HEK293 (cell line): ENCODE data around the gene EIF3M.

Experiments
- MZF1 ChIP-seq: fragments of 450-650 bp; formaldehyde crosslinking; IDR thresholded peaks from 2 replicates; pipeline ENCODE4 v1.5.1; 2017; ENCODE audit warnings: missing biosample characterization, missing genetic modification characterization, borderline replicate concordance
- SETDB1 ChIP-seq: IDR thresholded peaks from one replicate; pipeline ENCODE4 v1.6.1; 2017; ENCODE audit warnings: mild to moderate bottlenecking, low read length, moderate library complexity, mixed read lengths; ENCODE audit not compliant: insufficient read length
- ZBTB48 ChIP-seq: fragments of 450-650 bp; formaldehyde crosslinking; IDR thresholded peaks from 2 replicates; pipeline ENCODE4 v1.5.1; 2016; ENCODE audit warnings: missing biosample characterization, missing genetic modification characterization
- ZFP41 ChIP-seq: fragments of 450-650 bp; formaldehyde crosslinking; IDR thresholded peaks from 2 replicates; pipeline ENCODE4 v1.5.1; 2016; ENCODE audit warnings: missing biosample characterization, missing genetic modification characterization, borderline replicate concordance
- ZFP69B ChIP-seq: fragments of 450-650 bp; formaldehyde crosslinking; IDR thresholded peaks from 2 replicates; pipeline ENCODE4 v1.5.1; 2016; ENCODE audit warnings: missing biosample characterization, missing genetic modification characterization
- ZNF10 ChIP-seq: fragments of 450-650 bp; formaldehyde crosslinking; IDR thresholded peaks from 2 replicates; pipeline ENCODE4 v1.5.1; 2017; ENCODE audit warnings: missing biosample characterization, missing genetic modification characterization
- ZNF138 ChIP-seq: fragments of 450-650 bp; formaldehyde crosslinking; IDR thresholded peaks from 2 replicates; pipeline ENCODE4 v1.5.1; 2016; ENCODE audit warnings: missing biosample characterization, missing genetic modification characterization, borderline replicate concordance
- ZNF24 ChIP-seq: fragments of 450-650 bp; formaldehyde crosslinking; IDR thresholded peaks from 2 replicates; pipeline ENCODE4 v1.5.1; 2016; ENCODE audit warnings: missing biosample characterization, missing genetic modification characterization
- ZNF335 ChIP-seq: fragments of 450-650 bp; formaldehyde crosslinking; conservative IDR thresholded peaks from 2 replicates; pipeline ENCODE4 v1.5.1; 2016; ENCODE audit warnings: missing biosample characterization, missing genetic modification characterization
- ZNF530 ChIP-seq: fragments of 450-650 bp; formaldehyde crosslinking; IDR thresholded peaks from 2 replicates; pipeline ENCODE4 v1.5.1; 2016; ENCODE audit warnings: low read depth, missing biosample characterization, missing genetic modification characterization
- TF ChIP-seq, protein P1 (sequence below): fragments of 450-650 bp; formaldehyde crosslinking; IDR thresholded peaks from 2 replicates; pipeline ENCODE4 v1.5.1; 2016; ENCODE audit warnings: missing biosample characterization, missing genetic modification characterization
- TF ChIP-seq, protein P2 (sequence below): fragments of 450-650 bp; formaldehyde crosslinking; IDR thresholded peaks from 2 replicates; pipeline ENCODE4 v1.5.1; 2016; ENCODE audit warnings: missing biosample characterization, missing genetic modification characterization
- TF ChIP-seq, protein P3 (sequence below): fragments of 450-650 bp; formaldehyde crosslinking; optimal IDR thresholded peaks from 2 replicates; pipeline ENCODE3; 2016; ENCODE audit warnings: missing biosample characterization, mild to moderate bottlenecking, missing genetic modification characterization
- TF ChIP-seq, protein P4 (sequence below): sonication (generic); formaldehyde crosslinking; IDR thresholded peaks from 2 replicates; pipeline ENCODE4 v1.8.1; 2022; ENCODE audit warnings: mild to moderate bottlenecking, moderate library complexity, missing genetic modification reagents

DNA sequence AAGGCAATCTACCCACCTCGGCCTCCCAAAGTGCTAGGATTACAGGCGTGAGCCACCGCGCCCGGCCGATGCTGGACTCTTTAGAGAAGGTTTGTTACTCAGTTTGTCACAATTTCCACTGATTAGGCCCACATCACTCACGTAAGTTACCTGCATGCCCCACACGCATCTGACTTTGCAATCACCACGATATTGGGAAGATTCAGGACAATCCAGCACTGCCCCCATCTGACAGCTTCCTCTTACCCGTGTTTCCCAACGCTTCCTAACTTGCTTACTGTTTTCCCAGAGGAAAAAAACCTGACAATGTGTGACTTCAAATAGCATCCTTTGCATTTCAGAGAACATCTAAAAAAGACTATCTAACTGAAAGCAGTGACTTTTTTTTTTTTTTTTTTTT, 21.8 kb upstream of the EIF3M start:
- TF ChIP-seq ZNF138 (no peak), ZNF10 (tag by site-specific recombination) (no peak), ZFP69B (no peak), ZFP41 (tag by site-specific recombination) (no peak), ZNF530 (tag by site-specific recombination) (no peak), ZBTB48 (no peak), ZNF24 (tag by site-specific recombination) (no peak), ZNF335 (tag by site-specific recombination) (no peak), MZF1 (no peak), SETDB1 (no peak)
- TF ChIP-seq, protein P1, sequence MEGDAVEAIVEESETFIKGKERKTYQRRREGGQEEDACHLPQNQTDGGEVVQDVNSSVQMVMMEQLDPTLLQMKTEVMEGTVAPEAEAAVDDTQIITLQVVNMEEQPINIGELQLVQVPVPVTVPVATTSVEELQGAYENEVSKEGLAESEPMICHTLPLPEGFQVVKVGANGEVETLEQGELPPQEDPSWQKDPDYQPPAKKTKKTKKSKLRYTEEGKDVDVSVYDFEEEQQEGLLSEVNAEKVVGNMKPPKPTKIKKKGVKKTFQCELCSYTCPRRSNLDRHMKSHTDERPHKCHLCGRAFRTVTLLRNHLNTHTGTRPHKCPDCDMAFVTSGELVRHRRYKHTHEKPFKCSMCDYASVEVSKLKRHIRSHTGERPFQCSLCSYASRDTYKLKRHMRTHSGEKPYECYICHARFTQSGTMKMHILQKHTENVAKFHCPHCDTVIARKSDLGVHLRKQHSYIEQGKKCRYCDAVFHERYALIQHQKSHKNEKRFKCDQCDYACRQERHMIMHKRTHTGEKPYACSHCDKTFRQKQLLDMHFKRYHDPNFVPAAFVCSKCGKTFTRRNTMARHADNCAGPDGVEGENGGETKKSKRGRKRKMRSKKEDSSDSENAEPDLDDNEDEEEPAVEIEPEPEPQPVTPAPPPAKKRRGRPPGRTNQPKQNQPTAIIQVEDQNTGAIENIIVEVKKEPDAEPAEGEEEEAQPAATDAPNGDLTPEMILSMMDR (tag by site-specific recombination): no peak
- TF ChIP-seq, protein P2, sequence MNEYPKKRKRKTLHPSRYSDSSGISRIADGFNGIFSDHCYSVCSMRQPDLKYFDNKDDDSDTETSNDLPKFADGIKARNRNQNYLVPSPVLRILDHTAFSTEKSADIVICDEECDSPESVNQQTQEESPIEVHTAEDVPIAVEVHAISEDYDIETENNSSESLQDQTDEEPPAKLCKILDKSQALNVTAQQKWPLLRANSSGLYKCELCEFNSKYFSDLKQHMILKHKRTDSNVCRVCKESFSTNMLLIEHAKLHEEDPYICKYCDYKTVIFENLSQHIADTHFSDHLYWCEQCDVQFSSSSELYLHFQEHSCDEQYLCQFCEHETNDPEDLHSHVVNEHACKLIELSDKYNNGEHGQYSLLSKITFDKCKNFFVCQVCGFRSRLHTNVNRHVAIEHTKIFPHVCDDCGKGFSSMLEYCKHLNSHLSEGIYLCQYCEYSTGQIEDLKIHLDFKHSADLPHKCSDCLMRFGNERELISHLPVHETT: no peak
- TF ChIP-seq, protein P3, sequence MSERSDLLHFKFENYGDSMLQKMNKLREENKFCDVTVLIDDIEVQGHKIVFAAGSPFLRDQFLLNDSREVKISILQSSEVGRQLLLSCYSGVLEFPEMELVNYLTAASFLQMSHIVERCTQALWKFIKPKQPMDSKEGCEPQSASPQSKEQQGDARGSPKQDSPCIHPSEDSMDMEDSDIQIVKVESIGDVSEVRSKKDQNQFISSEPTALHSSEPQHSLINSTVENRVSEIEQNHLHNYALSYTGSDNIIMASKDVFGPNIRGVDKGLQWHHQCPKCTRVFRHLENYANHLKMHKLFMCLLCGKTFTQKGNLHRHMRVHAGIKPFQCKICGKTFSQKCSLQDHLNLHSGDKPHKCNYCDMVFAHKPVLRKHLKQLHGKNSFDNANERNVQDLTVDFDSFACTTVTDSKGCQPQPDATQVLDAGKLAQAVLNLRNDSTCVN (tag by site-specific recombination): no peak
- TF ChIP-seq, protein P4, sequence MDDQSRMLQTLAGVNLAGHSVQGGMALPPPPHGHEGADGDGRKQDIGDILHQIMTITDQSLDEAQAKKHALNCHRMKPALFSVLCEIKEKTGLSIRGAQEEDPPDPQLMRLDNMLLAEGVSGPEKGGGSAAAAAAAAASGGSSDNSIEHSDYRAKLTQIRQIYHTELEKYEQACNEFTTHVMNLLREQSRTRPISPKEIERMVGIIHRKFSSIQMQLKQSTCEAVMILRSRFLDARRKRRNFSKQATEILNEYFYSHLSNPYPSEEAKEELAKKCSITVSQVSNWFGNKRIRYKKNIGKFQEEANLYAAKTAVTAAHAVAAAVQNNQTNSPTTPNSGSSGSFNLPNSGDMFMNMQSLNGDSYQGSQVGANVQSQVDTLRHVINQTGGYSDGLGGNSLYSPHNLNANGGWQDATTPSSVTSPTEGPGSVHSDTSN (CRISPR knock-in tag): no peak
